DMS 273 (cell line): Measurements from ENCODE around the gene SLX9.

Experiments used
- DNase-seq: peaks from one replicate; lab custom pipeline; 2025; ENCODE audit not compliant: unreplicated experiment; lab: John Stamatoyannopoulos, UW

The SLX9 gene

DNA sequence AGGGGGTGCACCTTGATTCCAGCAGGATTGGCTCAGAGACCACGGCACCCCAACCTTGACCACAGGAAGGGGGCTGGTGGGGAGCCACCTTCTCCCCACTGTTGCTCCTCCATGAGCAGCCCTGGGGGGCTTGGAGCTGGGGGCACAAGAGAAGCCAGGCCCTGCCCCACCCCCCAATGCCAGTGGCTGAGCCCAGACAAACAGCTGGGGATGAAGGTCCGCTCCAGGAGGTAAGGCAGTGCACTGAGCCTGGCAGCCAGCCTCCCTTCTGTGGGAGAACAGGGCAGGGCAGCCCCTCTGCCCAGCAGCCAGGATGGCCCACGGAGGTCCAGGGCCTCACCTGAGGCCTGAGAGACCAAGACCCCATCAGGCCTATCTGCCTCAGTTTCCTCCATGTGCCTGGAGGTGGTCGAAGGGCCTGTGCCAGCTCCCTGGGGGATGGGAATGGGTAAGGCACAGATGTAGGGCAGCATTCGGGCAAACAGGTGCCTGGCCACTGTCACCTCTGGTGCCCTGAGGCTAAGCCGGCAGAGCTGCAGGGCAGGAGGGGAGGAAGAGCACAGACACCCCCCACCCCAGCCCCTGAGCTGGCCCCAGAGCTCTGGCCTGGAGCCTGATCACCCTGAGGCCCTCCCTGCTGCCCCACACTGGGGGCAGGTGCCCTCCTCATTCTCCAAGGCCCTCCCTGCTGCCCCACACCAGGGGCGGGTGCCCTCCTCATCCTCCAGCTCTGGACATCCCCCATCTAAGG is 26.2 kb upstream of the SLX9 start:
- DNase-seq, result no peak

DNA sequence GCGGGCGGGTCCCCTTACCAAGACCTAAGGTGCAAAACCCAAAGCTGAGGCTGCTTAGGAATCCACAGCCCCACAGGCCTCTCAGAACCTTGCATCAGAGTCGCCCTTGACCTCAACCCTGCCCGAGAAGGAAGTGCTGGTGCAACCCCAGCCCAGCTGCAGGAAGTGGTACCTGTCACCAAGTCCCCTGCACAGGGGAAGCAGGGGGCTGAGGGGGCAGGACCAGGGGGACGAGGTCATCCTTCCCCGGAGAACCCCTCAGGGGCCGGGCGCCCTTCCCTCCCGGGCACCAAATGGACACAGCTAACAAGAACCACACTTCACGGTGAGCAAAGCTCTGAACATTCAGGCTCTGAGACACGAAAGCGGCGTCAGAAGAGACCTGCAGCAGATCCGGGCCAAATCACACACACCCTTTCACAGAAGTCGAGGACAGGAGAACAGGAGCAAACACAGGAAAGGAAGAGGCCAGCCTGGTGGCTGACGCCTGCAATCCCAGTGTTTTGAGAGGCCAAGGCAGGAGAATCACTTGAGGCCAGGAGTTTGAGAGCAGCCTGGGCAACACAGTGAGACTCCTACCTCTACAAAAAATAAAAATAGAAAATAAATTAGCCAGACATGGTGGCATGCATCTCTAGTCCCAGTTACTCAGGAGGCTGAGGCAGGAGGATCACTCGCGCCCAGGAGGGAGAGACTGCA is 25.5 kb upstream of the SLX9 start:
- no peak for DNase-seq

DNA sequence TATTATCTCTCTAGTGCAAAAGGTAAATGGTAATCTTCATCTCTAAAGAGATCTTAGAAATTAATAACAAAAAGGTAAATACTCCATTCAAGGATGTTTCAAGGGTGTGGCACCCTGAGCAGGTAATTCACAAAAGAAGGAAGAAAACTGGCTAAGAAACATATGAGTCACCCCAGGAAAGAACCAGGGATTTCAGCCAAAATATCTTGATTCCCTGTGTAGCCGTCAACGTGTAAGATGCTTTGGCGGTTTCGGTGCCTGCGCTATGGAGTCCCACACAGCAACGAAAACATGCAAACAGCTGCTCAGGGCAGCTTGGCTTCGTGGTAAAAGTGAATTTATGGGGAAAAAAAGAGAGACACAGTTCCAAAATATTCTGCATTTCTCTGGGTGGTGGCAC is 22.9 kb upstream of the SLX9 start:
- no peak for DNase-seq

DNA sequence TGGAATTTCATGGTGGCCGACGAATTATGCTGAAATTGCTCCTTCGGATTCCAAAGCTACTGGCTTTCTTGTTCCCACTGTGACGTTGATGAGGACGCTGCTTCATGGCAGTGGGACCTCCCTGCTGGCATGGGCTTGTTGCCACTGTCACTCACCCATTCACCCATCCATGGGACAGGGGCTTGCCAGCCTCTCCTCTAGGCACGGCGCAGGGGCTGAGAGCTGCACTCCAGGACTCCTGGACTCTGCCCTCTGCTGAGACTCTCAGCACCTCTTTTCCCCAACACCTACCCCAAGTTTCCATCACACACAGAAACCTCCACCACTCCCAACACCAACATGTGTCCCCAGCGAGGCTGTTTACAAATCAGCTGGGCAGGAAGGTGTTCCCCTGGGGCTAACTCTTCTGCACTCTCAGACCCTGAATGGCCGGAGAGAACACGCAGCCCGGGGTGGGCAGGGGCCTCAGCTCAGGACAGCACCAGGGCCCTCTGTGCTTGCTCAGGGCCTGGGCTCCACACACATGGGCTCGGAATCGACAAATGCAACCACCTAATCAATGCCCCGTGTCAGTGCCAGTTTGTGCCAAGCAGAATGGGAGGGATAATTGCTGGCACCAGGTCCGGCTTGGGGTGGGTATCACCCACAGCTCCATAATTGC is 22.3 kb upstream of the SLX9 start:
- no peak for DNase-seq

DNA sequence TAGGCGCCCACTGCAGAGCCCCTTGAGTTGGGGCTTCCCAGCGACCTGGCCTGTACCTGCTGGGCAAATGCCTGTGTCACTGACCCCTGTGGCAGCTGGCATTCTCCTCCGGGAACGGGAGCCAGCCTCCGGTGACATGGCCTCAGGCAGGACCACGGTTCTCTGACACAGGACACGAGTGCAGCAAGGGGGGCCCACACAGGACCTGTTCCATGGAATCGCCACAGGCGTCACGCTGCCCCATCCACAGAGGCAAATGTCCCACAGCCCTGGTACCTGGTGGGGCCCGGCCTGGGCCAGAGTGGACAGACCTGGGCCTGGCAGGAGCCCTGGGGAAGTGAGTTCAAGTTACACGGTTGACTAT is 21.7 kb upstream of the SLX9 start:
- DNase-seq, result no peak

DNA sequence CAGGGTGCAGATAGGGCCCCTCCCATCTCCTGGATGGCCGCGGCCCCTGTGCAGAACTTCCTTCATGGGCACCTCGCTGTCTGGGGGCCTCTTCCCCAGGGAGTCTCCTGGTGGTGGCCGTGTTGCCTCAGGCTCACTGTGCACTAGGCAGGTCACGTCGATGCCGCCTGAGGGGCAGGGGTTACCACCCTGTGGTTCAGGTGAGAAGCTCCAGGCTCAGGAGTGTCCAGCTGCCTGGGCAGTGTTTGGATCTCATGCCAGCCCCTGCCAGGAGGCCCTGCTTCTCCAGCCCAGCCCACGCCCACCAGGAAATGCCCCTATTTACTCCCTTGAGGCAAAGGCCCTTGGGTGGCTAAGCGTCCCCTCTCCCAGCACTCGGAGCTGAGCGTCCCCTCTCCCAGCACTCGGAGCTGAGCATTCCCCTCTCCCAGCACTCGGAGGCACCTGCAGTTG is 21.2 kb upstream of the SLX9 start:
- no peak for DNase-seq

DNA sequence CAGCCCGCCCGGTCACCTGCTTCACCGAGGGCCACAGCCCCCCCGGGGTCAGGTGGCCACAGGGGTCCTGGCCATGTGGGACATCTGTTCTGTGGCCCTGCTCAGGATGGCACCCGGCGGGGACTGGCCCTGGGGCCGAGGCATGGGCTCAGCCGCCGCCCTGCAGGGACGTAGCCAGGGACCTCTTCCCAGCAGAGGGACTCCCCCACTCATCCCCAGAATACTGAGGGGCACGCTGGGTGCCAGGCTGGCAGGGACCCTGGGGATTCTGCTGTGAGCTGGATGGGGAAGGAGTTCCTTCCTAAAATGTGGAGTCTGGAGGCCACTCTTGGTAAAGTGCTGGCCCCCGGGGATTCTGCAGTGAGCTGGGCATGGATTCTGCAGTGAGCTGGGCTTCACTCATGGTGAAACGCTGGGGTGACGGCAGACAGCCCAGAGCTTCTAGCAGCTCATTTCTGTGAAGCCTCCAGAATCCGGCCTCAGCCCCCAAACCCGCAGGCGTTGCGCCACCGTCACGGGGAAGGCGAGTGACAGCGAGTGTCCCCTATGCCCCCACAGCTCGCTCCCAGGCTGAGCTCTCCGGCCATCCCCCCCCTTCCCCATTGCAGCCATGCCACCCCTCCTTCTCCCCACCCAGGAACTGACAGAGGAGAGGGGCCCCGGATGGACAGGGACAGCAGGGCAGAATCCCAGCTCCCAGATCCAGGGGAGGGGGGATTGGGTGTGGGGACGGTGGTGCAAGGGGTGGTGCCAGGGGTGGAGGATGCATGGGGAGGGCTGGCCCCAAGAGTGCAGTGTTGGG is 20.5 kb upstream of the SLX9 start:
- DNase-seq, result no peak

DNA sequence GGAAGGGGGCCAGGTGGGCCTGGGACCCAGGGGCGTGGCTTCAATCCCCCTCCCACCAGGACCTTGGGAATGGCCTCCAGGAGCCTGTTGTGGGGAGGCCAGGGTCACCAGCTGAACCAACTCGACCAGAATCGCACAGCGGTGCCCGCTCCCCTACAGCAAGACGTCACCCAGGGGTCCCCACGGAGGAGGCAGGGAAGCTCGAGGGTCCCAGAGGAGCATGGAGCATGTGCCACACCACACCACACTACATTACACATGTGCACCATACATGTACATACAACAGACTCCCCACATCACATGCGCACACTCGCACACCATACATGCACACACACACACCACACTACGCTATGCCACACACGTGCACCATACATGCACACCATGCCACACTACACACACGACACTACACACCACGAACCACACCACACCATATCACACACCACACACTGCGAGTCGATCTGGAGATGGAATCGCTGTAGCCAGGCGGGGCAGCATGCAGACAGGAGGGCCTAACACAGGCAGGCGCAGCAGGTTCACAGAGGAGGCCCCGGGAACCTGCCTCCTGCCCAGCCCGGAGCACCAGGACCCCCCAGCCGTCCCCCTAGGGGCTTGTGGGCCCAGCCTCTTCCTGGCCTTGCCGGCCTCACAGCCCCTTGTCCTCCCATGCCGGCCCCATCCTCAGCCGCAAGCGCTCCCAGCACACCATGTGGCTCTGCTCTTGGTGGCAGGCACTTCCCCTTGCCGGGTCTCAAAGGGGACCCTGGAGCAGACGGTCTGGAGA is 19.7 kb upstream of the SLX9 start:
- DNase-seq, result no peak

DNA sequence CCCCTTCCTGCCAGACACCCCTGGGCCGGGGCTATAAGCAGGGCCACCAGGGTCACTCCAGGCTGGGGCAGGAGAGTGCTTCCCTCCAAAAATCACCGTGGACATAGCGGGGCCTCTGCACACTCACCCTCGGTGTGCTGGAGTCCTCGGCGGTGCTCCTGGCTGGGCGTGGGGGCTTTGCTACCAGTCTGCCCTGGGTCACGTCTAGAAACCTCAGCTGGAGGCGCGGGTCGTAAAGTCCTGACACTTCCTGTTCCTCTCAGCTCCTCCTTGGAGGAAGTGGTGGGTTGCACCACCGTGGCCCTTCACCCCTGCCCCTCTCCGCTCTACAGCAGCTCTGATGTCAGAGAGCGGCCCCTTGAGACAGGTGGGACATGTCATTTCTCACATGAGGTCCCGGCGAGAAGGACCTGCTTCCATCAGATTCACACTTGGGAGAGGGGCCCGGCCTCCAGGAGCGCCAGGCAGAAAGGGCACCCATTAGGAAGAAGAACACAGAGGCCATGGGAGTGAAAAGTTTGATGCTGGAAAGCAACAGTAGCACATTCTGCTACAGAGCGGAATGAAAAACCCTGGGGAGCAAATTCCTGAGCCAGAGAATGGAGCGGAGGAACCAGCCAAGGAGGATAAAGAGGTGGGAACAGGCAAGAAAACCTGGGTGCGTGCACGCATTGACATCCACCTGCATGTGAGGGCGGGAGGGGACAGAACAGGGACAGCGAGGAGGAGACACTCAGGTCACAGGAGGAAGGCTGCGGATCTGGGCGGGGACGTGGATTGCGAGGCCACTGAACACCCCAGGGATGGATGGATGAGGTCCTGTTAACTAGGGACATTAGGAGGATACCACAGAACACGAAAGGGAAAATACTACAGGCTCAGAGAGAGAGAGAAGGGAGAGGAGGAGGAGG is 18.9 kb upstream of the SLX9 start, which contains the start of gene ITGB2:
Gene ITGB2 (minus strand): TSS at position 206 of the 911 bp plus-strand sequence. CDS start 10,117 bp downstream, outside the sequence.
- no peak for DNase-seq

DNA sequence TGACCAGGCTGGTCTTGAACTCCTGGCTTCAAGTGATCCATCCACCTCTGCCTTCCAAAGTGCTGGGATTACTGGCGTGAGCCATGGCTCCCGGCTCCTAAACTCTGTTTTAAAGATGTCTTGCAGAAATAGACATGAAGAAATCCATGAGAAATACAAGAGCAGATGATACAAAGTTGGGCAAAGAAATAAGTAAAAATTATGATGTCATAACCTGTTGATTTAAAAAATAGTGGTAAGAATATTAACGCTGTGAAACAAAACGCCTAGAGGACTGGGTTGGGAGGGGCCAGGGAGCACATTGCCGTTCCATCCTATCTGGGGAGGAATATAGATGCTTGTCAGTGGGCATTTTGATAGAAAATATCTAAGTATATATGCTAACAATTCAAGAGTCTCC is 17.9 kb upstream of the SLX9 start:
- DNase-seq, result no peak

DNA sequence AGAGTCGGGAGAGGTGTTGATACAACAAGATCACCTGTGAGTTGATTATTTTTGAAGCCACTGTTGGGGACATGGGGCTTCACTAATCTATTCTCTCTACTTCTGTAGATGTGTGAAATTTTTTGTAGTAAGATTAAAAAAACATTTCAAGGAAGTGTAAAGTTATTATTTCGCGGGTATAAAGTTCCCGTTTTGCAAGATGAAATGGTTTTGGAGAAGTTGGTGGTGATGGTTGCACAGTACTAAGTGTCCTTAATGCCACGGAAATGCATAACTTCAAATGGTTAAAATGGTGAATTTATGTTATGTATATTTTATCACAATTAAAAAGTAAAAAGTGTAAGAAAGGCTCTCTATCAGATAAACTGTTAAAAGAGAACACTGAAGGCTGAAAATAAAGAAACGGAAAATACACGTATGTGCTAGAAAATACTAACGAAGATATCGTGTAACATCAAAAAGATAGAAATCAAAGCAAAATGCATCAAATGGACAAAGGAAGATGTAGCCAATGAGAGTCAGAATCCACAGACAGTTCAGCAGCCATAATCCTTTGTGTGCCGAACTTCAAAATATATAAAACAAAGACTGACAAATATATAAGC is 16.2 kb upstream of the SLX9 start:
- DNase-seq, result no peak

DNA sequence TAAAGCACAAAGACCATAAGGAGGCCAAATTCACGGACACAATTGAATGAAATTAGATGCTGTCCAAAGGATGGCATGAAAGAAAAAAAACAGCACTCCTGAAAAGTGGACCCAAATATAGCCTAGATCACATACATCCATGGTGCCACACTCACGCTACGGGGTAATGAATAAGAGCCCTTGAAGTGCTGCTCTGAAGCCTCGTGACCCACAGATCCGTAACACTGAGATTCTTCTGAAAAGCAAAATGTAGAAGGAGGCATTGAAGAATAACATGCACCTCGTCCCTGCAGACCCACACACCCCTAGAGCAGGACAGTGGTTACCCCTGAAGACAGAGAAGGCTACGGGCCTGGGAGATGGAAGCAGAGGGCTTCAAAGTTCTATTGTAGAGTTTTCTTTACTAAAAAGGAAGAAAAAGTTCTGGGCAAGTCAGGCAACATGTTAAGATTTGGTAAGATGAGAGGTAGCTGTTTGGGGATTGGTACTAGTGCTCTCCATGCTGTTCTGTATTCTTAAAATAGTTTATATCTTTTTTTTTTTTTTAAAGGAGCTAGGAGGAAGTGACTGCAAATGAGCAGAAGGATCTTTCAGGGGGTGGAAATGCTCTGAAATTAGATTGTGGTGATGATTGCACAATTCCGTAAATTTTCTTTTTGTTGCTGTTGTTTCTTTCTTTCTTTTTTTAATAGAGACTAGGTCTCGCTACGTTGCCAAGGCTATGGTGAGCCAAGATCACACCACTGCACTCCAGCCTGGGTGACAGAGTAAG is 15.0 kb upstream of the SLX9 start:
- DNase-seq, result no peak

DNA sequence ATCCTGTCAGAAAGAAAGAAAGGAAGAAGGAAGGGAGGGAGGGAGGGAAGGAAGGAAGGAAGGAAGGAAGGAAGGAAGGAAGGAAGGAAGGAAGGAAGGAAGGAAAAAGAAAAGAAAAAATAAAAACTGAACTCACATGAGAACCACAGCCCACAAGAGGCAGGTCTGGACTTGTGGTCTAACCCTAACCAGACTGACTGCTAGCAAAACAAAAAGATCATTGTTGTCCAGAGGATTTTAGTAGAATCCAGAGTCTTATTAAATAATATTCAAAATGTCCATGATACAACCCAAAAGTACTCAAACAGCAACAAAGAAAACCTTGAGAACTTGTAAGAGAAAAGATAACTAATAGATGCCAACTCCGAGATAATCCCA is 14.5 kb upstream of the SLX9 start:
- no peak for DNase-seq

DNA sequence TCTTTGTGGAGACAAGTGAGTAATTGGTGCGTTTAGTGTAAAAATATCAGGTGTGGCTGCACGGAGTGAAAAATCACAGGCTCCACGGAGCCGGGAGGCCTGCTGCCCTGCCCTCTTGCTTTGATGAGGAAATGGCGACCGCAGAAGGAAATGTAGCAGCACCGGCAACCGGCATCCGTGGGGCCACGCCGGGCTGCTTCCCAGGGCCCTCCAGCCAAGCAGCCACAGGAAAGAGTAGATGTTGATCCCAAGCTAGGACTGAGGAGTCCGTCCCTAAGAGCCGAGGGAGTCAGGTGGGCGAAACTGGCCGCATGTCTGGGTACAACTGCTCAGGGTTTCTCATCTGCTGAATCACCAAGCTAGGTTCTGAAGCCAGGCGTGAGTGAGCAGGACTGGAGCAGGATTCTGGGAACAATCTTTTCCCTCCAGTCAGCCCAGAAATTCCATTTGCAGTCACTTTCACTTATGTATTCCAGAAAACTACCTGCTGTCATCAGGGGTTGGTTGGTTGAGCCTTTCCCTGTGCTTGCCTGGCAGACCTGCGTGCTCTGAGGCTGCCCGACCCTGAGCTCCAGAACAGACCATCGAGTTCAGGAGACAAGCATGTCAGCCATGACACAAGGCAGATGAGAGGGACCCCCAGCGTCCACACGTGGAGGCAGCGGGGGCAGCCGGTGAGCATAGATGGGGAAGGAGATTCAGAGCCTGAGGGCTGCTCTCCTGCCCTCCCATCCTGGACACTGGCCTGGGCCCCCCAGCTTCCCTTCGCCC is 13.3 kb upstream of the SLX9 start:
- no peak for DNase-seq

DNA sequence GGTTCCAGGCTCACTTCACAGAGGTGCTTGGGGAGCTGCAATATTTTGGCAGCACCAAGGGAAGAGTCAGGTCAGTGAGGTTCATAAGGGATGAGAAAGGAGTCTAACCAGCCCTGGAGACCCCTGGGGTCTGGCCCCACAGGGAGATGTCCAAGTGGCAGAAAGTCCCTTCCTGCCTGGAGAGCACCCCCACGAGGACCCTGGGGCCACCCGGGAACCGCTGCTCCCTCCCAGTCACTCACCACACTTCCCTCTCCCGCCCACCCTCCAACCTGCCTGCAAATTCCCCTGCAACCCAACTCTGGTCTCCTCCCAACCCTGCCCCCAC is 12.6 kb upstream of the SLX9 start:
- no peak for DNase-seq

DNA sequence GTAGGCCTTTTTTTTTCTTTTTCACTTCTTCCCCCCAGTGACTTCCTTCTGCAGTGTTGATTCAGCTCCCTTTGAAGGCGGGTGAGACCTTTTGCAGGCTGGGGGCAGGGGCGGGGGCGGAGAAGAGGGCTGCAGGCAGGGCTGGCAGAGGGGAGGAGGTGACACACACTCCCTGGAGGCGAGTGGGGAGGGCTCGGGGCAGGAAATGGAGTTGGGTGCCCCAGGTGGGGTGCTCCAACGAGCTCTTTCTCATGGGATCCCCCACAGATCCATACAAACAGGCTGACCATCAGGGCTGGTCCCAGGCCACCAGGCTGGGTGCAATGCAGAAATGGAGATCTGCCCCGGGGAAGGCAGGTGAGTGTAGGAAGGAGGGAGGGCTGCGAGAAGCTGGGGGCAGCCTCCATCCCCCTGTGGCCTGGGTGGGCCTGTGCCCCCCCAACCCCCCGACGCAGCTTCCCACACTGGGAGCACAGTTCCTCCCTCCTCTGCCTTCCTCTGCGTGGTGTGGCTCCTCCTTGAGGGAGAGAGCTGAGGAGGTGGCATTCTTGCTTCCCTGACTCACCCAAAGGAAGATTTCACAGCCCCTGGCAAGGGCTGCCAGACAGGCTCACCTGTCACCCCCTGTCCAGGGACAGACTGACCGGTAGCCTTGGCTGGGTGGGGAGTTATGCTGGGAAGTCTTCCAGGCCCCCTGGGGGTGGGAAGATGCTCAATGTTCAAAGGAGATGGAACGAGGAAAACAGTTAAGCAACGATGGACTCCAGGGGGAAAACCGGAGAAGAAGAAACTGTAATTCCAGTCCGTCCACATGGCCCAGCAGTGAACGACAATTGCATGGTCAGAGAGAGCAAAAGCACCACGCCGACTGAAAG is 12.0 kb upstream of the SLX9 start:
- no peak for DNase-seq
